Hippocampal formation (tissue), 2 donors: ENCODE measurements around the gene CCDC136.

Experiments used
- DNase-seq, 2 donors: peaks; one replicate each; lab custom pipeline; 2025; lab: John Stamatoyannopoulos, UW

Gene CCDC136

DNA sequence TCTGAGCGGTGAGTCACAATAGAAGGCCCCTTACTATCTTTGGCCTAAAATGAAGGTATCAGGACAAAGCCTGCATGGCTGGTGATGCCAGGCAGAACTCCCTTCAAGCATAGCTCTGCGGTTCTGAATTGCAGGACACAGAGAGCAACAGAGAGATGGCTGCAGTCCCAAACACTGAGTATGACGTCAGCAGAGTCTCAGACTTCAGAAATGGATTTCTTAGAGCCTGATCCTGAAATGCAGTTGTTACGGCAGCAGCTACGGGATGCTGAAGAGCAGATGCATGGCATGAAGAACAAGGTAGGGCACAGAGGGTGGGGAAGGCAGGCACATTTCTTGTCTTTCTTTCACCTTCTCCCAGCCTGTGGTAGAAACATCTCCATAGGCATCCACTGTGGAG is 13.5 kb downstream of the CCDC136 start:
- no peak for DNase-seq

DNA sequence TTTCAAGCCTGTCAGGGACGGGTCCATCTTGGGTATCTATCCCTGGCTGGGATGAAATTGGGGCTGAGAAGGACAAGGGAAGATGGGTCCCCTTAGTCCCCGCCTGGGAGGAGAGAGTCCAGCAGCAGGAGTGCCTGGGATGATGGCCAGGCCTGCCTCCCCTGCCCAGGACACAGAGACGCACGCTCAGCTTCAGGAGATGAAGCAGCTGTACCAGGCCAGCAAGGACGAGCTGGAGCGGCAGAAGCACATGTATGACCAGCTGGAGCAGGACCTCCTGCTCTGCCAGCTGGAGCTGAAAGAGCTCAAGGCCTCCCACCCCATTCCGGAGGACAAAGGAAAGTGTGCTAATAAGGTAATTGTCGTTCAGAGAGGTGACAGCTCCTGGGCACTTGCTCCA is 15.4 kb downstream of the CCDC136 start:
- no peak for DNase-seq

DNA sequence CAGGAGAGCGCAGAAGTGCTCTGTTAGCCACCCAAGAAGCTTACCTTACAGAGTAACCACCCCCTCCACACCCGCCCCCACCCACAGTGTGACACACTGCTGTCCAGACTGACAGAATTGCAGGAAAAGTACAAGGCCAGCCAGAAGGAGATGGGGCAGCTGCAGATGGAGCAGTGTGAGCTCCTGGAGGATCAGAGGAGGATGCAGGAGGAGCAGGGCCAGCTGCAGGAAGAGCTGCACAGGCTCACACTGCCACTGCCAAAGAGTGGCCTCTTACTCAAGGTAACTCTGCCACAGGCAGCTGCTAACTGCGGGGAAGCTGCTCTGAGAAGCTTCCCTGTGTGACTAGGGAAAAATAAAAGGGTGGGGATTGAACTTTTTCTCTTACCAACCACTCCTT is 17.6 kb downstream of the CCDC136 start:
- DNase-seq: no peak

DNA sequence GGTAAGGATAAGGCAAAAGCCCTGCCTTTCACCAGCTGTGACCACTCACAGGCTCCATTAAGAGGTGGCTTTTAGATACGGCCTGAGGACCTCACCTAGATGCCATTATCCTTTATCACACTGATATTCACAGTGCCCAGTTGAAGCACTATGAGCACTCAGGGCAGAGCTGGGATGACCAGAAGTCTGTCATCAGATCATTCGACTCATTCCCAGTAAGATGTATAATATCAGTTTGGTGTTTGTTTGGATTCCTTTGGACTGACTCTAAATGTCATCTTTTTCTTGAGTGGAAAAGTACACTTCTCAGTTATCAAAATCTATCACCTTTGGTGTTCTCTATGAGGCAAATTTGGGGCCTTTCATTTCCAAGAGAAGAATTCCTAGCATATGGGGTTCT is 18.7 kb downstream of the CCDC136 start:
- DNase-seq: no peak

DNA sequence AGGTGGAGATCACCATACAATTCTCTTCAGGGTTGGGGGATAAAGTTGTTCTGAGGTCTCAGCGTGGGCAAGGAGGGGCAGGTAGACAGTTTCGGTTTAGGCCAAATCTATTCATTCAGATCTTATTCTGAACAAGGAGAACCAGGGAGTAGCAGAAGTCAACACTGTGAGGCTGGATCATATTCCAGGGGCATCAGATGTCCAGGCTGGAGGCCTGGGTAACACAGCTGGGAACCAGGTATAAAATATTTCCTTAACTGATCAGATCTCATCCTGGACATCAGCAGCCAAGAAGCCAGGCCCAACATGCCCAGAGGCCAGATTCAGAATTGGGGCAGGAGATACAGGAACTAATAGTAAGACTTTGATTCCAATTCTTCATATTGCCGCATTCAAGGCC is 19.2 kb downstream of the CCDC136 start:
- DNase-seq: no peak

DNA sequence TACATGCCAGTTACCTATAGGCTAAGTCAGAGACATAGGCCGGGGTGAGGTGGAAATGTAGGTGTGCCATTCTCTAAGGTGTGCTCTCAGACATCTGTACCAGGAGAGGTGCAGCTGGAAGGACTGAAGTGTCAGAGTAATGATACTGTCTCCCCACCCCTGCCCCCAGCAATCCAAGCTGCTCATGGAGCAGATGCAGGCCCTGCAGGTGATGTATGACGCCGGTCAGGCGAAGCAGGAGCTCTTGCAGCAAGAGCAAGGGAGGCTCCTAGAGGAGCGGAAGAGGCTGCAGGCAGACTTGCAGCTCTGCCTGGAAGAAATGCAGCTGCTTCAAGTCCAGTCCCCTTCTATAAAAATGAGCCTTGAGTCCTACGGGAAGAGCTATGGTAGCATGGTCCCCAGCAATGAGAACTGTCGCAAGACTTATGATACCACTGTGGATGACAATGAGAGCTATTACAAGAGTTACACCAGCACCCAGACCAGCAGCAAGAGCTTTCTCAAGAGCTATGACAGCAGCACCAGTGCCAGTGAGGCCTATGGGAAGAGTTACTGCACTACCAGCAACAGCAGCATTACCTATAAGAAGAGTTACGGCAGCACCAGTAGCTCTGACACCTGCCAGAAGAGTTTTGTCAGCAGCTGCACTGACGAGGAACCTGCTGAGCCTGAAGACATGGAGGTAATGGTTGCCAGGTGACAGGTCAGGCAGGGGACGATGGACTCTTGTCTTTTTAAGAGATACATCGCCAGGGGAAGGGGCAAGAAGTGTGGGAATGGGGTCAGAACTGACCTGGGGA is 20.1 kb downstream of the CCDC136 start:
- DNase-seq: no peak

DNA sequence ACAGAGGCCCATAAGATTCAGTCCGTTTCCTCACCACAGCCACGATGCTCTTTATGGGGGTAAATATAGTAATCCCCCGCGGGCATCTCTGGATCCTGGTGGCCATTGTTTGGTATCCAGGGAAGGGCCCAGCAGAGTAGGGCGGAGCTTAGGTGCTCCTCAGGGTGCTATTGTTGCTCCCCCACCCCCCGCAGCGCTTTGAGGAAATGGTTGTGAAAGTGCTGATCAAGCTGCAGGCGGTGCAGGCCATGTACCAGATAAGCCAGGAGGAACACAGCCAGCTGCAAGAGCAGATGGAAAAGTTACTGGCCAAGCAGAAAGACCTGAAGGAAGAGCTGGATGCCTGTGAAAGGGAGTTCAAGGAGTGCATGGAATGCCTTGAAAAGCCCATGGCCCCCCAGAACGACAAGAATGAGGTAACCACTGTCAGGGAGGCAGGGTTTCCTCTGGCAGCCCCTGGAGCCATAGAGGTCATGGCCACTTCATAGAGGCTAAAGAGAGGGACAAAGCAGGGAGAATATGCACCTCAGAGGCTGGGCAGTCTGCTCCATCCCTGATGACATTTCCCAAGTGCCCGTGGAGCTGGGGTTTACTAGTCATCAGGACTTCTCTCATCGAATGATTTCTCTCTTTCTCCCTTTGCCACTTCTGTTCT is 20.9 kb downstream of the CCDC136 start:
- DNase-seq: no peak

DNA sequence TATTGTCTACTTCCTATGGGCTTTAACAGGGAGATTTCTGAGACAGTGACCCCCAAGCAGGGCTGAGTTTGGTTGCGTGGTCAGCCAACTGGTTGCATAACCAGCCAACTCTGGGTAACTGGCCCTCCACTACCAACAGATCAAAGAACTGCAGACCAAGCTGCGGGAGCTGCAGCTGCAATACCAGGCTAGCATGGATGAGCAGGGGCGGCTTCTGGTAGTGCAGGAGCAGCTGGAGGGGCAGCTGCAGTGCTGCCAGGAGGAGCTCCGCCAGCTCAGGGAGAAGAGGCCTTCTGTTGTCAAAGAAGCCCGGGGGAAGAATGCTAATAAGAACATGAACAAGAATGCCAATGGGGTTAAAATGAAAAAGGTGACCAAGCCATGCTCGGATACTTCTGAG is 22.7 kb downstream of the CCDC136 start:
- peak; percentile 48 to 65 for DNase-seq

DNA sequence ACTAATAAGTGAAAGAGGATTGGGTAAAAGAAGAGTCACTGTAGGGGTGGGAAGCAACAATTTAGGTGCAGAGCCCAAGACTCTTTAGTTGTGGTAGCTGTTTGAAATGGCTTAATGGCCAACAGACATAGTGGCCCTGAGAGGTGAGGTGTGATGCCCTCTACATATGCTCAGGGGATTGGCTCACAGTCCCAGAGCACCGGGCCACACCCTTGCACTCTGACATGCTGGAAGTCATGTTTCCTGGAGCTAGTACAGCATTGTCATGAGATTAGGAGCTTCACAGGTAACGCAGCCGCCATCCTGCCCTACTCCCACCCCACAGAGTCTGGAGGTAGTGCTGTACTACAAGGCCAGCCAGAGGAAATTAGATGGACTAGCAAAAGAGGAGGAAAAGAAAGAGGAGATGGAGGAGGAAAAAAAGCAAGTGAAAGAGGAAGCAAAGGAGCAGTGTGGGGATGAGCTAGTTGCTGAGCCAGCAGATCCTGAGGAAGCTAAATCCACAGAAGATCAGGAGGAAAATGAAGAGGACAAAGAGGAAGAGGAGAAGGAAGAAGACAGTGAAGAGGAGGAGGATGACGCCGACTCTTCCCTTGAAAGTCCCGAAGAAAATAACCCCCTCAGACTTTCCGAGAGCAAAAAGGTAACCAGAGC is 23.6 kb downstream of the CCDC136 start:
- no peak for DNase-seq

DNA sequence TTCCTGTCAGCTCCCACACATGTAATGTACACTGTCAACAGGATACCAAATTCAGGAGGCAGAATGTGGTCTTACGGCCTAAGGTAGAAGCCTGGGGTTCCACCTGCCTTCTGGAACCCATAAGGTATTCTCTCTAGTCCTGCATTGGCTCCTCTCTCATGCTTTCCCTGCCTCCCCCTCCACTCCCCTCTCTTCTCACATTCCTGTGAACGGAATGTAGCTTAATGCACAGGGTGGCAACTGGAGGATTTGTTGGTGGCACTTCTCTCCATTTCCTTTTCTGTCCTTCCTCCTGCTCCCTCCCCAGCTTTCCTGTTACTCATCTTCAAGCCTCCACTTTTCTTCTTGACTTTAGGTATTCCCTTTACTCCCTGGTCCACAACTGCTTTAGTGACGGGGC is 26.9 kb downstream of the CCDC136 start:
- no peak for DNase-seq

DNA sequence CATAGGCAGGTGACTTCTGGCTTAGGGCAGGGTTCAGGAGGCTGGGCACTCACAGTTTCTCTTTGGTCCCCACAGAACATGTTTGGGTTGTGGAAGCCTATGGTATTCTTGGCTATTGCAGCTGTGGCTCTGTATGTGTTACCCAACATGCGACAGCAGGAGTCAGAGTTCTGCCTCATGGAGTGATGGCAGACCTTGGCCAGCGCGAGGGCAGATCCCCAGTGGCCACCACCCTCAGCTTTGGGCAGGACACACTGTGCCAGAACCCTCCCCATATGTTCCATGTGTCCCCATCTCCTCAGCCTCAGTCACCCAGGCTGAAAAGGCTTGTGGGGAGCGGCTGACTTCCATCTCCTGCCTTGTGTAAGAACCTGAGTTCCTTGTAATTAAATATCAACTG is 30.0 kb downstream of the CCDC136 start:
- no peak for DNase-seq

DNA sequence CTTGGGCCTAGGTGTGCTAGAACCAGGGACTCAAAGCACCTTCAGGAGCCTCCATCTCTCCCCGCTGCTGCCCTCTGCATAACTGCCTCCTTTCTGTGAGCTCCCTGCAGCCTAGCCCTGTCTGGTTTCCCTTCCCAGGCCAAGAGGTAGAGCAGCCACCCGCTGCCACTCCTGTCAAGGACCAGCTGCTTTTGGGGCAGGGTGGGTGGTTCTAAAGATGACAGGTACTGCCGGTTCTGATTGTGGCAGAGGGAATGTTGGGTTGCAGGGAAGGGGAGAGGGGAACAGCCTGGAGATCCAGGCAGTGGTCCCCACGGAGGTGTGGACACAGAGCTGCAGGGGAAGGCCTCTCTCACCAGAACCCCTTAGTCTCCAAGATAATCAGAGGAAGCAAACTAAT is 34.7 kb downstream of the CCDC136 start:
- no peak for DNase-seq

DNA sequence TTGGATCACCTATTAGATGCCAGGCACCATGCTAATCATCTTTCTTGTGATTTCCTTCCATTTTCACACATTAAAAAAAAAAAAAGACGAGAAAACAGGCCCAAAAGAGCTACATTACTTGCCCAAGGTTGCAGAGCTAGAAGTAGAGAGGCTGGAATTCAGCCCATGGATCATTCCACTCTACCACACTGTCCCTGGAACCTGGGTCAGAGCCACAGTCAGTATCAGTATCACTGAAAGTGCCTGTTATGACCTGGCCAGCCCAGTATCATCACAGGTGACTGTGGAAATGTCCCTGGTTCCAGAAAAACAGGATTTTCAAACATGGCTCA is 35.1 kb downstream of the CCDC136 start:
- DNase-seq: no peak

DNA sequence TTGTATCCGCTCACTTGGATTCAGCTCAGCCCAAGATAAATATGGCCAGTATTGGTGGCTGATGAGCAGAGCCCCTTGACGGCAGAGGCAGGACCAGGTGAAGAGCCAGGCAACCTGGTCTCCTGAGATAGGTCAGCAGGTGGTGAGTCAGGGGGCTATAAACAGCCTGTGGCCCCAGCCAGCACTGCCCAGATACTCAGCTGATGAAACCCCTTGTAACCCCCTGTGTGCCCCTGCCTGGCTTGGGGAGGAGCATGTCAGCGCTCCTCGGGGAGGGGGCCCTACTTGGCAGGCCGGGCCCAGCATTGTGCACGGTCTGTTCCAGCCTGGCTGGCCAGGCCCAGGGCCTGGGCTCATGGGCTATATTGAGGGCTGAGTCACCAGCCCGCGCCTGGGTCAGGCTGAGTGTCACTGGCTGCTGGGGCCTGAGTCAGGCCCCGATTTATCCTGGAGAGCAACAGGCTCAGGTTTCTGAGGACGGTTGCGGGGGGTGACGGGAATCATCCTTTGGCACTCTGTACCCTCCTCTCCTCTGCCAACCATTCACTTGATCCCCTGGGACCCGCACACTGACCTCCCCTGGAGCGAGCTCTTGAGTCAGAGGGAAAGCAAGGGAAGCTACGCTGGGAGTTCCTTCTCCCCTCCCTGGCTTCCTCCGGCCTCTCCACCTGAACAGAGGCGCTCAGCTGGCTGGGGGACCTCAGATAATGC is 35.6 kb downstream of the CCDC136 start:
- DNase-seq: no peak

DNA sequence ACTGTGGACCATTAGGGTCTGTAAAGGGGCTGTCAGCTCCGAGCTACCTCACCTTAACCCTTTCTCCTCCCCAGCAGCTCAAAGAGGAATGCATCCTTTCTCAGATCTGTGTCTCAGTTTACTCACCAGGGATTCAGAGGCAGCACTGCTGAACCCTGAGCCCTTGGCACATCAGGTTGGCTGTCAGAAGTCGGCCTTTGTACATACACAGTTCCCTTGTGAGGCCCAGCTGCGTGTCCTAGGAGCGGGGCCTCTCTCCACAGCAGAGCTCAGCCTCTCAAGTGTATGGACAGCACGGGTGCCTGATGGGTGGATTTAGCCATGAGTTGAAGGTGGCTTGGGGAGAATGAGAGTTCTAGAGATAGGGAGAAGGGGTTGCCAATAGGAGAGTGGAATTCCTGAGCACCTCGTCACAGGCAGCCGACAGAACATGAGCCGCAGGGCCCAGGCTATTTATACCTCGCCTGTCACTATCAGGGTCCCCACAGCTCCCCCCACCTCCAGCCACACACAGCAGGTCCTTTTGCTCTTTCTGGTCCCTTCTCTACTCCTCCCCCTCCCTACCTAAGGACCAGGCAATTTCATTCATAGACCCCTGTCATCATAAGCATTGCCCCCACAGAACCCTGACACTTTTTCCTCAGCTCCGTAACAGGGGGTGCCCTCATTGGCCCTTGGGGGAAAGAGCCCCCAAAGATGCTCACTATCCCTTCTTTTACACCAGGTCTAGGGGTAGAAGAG is 36.4 kb downstream of the CCDC136 start:
- no peak for DNase-seq

DNA sequence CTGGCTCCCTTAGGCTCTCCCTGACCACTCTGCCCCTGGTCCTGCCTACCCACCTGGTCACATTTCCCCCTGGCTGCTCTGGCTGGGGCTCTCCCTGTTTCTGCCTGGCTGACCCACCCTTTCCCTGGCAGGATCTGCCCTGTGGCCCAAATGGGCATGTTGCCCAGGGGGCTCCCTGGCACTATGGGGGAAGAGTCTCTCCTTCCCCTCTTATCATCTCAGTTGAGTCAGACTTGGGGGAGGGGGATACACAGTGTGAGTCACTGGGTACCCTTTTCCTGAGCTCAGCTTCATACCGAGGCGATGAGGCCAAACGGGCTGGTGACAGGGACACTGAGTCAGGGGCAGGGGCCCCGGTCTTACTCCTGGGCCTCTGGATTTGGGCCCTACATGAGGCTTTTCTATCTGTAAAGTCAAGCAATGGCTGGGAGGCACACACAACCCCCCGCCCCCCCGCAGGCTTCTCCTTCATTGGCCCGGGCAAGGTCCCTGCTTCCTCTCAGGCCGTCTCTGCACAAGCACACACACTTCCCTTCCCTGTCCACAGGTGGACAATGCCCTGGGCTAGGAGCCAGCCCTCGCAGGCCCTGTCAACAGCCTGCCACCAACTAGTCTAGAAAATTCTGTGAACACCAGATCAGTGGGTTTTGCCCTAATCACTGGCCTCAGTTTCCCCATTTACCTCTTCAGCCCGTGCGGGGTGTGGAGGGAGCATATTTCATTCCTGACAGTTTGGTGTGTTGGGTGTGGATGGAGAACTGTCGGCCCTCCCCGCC is 37.8 kb downstream of the CCDC136 start:
- DNase-seq: no peak

DNA sequence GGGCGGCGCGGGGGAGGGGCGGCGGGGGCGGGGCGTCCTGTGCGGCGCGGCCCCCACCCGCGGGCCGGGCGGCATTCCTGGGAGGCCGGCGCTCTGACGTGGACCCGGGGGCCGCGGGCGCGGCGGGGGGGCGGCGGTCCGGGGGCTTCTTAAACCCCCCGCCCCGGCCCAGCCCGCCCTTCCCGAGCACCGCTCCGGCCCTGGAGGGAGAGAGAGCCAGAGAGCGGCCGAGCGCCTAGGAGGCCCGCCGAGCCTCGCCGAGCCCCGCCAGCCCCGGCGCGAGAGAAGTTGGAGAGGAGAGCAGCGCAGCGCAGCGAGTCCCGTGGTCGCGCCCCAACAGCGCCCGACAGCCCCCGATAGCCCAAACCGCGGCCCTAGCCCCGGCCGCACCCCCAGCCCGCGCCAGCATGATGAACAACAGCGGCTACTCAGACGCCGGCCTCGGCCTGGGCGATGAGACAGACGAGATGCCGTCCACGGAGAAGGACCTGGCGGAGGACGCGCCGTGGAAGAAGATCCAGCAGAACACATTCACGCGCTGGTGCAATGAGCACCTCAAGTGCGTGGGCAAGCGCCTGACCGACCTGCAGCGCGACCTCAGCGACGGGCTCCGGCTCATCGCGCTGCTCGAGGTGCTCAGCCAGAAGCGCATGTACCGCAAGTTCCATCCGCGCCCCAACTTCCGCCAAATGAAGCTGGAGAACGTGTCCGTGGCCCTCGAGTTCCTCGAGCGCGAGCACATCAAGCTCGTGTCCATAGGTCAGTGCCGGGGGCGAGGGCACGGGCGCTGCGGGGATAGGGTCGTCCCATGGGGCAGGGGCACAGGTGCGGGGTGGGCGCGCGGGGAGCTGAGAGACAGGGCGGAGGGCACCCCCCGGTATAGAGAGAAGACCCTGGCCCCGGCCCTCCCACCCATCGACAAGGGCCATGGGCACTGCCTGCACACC is 38.7 kb downstream of the CCDC136 start, which contains the start of gene FLNC:
TSS of gene FLNC (plus strand) at position 176 of the 947 bp plus-strand sequence. CDS start at position 408, 232 bp downstream.
- no peak for DNase-seq

DNA sequence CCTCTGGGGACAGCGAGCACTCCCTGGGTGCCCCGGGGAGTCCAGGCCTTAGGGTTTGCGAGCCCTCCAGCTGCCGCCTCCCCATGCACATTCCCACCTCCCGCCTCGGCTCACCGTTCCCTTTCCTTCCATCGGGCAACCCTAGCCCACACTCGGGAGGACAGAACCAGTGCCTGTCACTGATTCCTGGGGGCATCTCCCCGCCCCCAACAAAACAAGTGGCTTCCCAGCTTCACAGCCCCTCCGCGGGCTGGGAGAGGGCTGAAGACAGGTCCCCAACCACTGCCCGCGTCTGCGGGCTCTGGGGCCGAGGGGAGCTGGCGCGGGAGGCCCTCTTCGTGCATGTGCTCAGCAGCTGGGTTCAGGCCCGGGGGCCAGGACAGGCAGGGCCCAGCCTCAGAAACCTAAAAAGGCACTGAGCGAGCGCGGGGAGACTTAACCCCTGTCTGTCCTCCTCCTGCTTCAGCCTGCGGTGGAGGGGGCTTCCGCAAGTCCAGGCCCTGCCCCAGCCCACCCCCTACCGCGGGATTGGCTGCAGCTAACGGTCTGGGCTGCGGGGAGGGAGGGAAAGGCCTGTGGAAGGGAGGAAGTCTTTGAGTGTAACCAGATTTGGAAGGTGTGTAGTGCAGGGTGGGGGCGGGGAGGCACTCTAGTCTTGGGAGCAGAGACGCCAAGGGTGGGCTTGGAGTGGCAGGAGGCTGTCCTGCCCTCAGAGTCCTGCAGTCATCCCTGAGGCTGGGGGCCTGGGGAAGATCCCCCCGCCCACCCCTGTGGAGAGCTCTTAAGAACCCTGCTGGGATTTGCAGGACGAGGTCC is 39.6 kb downstream of the CCDC136 start:
- DNase-seq: no peak
